ENCODE results near the gene PDIK1L.
"Not testable (repeated sequence)": the region's sequence is repeated elsewhere in the genome, so short reads cannot be mapped to it uniquely, and the experiment has no call there.

Gene PDIK1L

DNA sequence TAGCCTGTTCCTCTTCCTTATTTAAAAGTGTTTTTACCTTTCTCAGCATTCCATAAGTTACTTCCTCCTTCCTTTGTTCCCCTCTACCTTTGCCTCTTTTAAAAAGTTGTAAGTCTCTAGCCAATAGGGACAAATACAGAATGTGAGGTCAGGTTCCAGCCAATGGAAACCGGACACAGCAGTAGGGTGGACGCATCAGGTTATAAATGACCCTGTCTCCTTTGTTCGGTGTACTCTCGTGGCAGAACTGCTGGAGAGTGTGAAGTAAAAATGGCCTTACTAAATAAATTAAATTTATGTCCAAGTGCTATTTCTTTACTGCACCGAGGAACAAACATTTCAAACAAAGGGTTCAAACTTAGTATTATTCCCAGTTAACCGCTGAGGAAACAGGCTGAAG is 18.1 kb upstream of the PDIK1L start:
- not testable (repeated sequence) for H3K27me3 ChIP-seq (ENCODE audit: low read depth, low read length); H3K27ac ChIP-seq (ENCODE audit: low read length); H3K4me3 ChIP-seq (ENCODE audit: low read depth in 1 of 2, low read length in 2 of 2); H3K9me3 ChIP-seq (ENCODE audit: control insufficient read depth in 1 of 2, low read length in 2 of 2); H3K4me1 ChIP-seq (ENCODE audit: control insufficient read depth in 1 of 2, insufficient read depth in 2 of 2, low read length in 2 of 2); H3K36me3 ChIP-seq (ENCODE audit: control insufficient read depth in 1 of 2, insufficient read depth in 2 of 2, low read length in 2 of 2)

DNA sequence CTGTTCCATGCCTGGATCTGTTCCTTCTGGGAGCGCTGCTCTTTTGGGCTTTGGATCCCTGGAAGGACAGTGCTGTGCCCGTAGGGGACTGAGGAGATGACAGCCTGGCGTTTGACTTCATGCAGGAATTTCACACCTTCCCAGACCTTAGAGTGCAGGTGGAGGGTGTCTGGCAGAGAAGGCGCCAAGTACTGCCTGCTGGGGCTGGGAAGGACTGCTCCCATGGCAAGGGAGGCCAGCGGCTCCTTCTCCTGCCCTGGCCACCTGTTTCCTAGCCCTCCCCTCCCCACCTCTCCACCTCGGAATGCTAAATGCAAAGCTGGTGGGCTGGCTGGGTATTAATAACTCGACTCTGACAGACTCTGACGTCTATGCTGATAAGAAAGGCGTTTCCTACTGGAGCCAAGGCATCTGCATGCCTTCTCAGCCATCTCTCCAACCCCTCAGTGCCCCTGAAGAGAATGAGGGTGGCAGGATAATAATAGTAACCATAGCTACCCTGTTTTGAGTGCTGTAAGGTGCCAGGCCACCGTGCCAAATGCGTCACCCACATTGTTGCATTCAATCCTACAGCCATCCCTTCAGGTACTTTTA is 17.5 kb upstream of the PDIK1L start:
- no peak overlapping the region for H3K27ac ChIP-seq (ENCODE audit: low read length)

DNA sequence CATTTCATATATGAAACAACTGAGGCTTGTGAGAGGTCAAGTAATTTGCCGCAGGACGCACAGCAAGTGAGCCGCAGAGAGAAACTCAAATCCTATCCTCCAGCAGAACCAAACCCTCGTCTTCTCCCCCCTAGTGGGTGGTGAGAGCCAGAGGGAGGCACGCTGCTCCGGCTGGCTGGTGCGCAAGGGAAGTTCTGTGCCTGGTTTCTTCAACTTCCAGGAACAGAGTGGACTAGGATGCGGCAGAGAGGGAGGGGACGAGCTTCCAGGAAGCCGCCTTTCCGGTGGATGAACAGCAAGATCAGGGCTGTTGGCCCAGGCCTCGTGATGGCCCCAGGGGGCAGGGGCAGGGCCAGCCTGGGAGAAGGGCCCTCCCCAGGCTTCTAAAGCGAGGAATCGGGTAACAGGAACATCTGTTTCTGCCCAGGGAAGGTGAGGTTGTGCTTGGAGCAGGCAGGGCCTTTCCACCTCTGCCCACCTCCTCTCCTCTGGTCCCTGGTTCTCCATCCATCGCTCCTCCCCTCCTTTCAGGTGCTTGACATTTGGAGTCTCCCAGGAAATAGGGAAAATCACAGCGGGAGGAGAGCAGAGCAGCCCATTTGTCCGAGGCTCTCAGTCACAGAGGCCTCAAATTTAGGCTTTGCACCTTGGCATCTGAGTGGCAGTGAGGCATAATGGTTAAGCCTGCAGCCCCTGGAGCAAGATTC is 16.8 kb upstream of the PDIK1L start:
- Histone ChIP-seq H3K27me3 (ENCODE audit: low read depth, low read length) (no peaks in the 10 kb centered on the region), H3K36me3 (ENCODE audit: control insufficient read depth in 1 of 2, insufficient read depth in 2 of 2, low read length in 2 of 2) (no peaks in the 10 kb centered on the region), H3K27ac (ENCODE audit: low read length) (no peak overlapping the region), H3K9me3 (ENCODE audit: control insufficient read depth in 1 of 2, low read length in 2 of 2) (no peaks in the 10 kb centered on the region), H3K4me1 (ENCODE audit: control insufficient read depth in 1 of 2, insufficient read depth in 2 of 2, low read length in 2 of 2) (no peaks in the 10 kb centered on the region), H3K4me3 (ENCODE audit: low read depth in 1 of 2, low read length in 2 of 2) (no peak overlapping the region)

More for the DNA sequence above, 17.5 kb upstream of the PDIK1L start:
- Histone ChIP-seq H3K36me3 (ENCODE audit: control insufficient read depth in 1 of 2, insufficient read depth in 2 of 2, low read length in 2 of 2) (no peaks in the 10 kb centered on the region), H3K27me3 (ENCODE audit: low read depth, low read length) (no peaks in the 10 kb centered on the region), H3K9me3 (ENCODE audit: control insufficient read depth in 1 of 2, low read length in 2 of 2) (no peaks in the 10 kb centered on the region), H3K4me1 (ENCODE audit: control insufficient read depth in 1 of 2, insufficient read depth in 2 of 2, low read length in 2 of 2) (no peaks in the 10 kb centered on the region), H3K4me3 (ENCODE audit: low read depth in 1 of 2, low read length in 2 of 2) (no peak overlapping the region)

DNA sequence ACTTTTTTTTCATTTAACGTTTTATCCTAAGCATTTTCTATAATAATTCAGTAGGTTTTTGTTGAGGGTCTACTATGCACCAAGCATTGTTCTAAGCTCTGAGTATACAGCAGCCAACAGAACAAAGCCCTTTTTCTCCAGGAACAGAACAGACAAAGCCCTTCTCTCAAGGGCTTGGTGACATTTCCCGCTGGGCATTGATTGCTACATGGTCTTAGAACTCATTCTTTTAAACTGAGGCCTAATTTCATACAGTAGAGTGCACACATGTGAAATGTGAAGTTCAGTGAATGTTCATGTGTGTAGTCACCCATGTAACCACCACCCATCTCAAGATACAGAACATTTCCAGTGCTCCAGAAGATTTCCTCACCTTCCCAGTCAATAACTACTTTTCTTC is 15.2 kb upstream of the PDIK1L start:
- H3K9me3 ChIP-seq (ENCODE audit: control insufficient read depth in 1 of 2, low read length in 2 of 2), result no peaks in the 10 kb centered on the region
- no peak overlapping the region for H3K4me3 ChIP-seq (ENCODE audit: low read depth in 1 of 2, low read length in 2 of 2)
- no peaks in the 10 kb centered on the region for H3K36me3 ChIP-seq (ENCODE audit: control insufficient read depth in 1 of 2, insufficient read depth in 2 of 2, low read length in 2 of 2)
- H3K27ac ChIP-seq (ENCODE audit: low read length), result no peak overlapping the region
- H3K27me3 ChIP-seq (ENCODE audit: low read depth, low read length), result no peaks in the 10 kb centered on the region
- no peaks in the 10 kb centered on the region for H3K4me1 ChIP-seq (ENCODE audit: control insufficient read depth in 1 of 2, insufficient read depth in 2 of 2, low read length in 2 of 2)

DNA sequence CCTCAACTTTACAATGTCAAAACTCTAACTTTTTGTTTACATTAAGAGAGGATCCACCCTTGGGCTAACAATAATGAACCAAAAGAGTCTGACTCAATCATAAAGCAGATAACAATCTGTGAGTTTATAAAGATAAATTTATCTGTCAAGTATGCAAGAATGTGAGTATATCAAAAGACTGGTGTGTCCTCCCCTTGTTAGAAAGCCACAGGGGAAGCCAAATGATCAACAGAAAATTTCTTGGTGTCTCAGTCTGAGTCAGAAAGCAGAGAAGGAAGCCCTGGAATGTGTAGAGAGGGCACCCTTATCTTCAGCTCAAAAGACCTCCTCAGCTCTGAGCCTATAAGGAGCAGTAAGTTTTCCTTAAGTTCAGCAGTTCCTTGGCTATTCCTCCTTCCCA is 13.9 kb upstream of the PDIK1L start:
- Histone ChIP-seq H3K27ac (ENCODE audit: low read length) (no peak overlapping the region), H3K4me3 (ENCODE audit: low read depth in 1 of 2, low read length in 2 of 2) (no peak overlapping the region), H3K9me3 (ENCODE audit: control insufficient read depth in 1 of 2, low read length in 2 of 2) (no peaks in the 10 kb centered on the region), H3K4me1 (ENCODE audit: control insufficient read depth in 1 of 2, insufficient read depth in 2 of 2, low read length in 2 of 2) (no peaks in the 10 kb centered on the region), H3K27me3 (ENCODE audit: low read depth, low read length) (no peaks in the 10 kb centered on the region), H3K36me3 (ENCODE audit: control insufficient read depth in 1 of 2, insufficient read depth in 2 of 2, low read length in 2 of 2) (no peaks in the 10 kb centered on the region)

DNA sequence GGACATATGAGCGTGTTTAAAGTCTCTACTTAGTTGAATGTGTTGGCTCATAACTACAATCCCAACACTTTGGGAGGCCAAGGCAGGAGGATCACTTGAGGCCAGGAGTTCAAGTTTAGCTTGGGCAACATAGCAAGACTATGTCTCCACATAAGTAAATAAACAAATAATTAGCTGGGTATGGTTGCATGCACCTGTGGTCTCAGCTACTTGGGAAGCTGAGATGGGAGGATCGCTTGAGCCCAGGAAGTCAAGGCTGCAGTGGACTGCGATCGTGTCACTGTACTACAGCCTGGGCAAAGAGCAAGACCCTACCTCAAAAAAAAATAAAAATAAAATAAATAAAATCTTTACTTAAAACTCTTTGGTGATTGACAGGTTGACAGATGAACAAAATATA is 13.0 kb upstream of the PDIK1L start:
- H3K27ac ChIP-seq (ENCODE audit: low read length), result no peak overlapping the region

DNA sequence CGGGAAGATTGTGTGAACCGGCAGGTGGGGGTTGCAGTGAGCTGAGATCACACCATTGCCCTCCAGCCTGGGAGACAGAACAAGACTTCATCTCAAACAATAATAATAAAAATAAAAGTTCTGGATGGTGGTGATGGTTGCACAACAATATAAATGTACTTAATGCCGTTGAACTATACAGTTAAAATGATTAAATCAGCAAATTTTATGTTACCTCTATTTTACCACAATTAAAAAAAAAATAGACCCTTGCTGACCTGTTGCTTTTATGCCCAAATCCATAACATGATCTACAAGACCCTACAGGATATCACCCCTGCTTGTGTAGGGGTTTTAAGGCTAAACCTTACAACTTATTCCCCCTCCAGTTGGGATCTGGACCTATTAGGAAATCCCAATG is 11.8 kb upstream of the PDIK1L start:
- H3K27me3 ChIP-seq (ENCODE audit: low read depth, low read length), result no peaks in the 10 kb centered on the region
- no peaks in the 10 kb centered on the region for H3K4me1 ChIP-seq (ENCODE audit: control insufficient read depth in 1 of 2, insufficient read depth in 2 of 2, low read length in 2 of 2)
- H3K4me3 ChIP-seq (ENCODE audit: low read depth in 1 of 2, low read length in 2 of 2), result no peak overlapping the region
- H3K27ac ChIP-seq (ENCODE audit: low read length), result no peak overlapping the region
- H3K36me3 ChIP-seq (ENCODE audit: control insufficient read depth in 1 of 2, insufficient read depth in 2 of 2, low read length in 2 of 2), result no peaks in the 10 kb centered on the region
- H3K9me3 ChIP-seq (ENCODE audit: control insufficient read depth in 1 of 2, low read length in 2 of 2), result no peaks in the 10 kb centered on the region

More for the DNA sequence above, 13.0 kb upstream of the PDIK1L start:
- Histone ChIP-seq H3K9me3 (ENCODE audit: control insufficient read depth in 1 of 2, low read length in 2 of 2) (no peaks in the 10 kb centered on the region), H3K4me1 (ENCODE audit: control insufficient read depth in 1 of 2, insufficient read depth in 2 of 2, low read length in 2 of 2) (no peaks in the 10 kb centered on the region), H3K36me3 (ENCODE audit: control insufficient read depth in 1 of 2, insufficient read depth in 2 of 2, low read length in 2 of 2) (no peaks in the 10 kb centered on the region), H3K4me3 (ENCODE audit: low read depth in 1 of 2, low read length in 2 of 2) (no peak overlapping the region), H3K27me3 (ENCODE audit: low read depth, low read length) (no peaks in the 10 kb centered on the region)

DNA sequence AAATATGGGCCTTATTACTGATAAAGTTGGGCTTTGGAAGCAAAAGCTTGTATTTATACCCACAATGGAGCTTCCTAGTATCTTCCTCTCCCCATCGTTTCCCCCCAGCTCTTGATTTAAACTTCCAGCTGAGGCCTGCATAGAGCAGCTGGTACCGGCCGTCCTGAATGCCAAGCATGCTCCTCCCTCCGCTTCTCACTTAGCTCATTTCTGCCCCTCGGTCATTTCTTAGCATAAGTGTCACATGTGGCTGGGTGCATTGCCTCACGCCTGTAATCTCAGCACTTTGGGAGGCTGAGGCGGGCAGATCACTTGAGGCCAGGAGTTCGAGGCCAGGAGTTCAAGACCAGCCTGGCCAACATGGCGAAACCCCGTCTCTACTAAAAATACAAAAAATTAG is 11.4 kb upstream of the PDIK1L start:
- H3K27ac ChIP-seq (ENCODE audit: low read length); H3K9me3 ChIP-seq (ENCODE audit: control insufficient read depth in 1 of 2, low read length in 2 of 2); H3K4me1 ChIP-seq (ENCODE audit: control insufficient read depth in 1 of 2, insufficient read depth in 2 of 2, low read length in 2 of 2); H3K4me3 ChIP-seq (ENCODE audit: low read depth in 1 of 2, low read length in 2 of 2); H3K27me3 ChIP-seq (ENCODE audit: low read depth, low read length); H3K36me3 ChIP-seq (ENCODE audit: control insufficient read depth in 1 of 2, insufficient read depth in 2 of 2, low read length in 2 of 2): not testable (repeated sequence)

DNA sequence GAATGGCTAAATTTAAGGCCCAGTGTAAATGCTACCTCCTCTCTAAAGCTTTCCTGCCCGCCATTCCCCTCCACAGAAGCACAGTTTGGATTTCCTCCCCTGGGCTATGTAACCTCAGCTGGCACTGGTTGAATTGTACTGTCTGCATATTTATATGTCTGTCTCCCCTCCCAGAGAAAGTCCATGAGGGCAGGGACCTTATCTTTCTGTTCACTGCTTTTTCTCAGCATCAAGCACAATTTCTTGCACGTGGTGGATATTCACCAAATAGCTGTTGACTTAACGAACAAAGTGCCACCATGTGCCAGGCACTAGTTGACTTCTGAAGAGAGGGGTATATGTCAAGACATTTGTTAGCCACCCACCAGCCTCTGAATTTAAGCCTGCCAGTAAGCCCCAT is 9.5 kb upstream of the PDIK1L start:
- H3K27me3 ChIP-seq (ENCODE audit: low read depth, low read length), result no peaks in the 10 kb centered on the region
- no peaks in the 10 kb centered on the region for H3K4me1 ChIP-seq (ENCODE audit: control insufficient read depth in 1 of 2, insufficient read depth in 2 of 2, low read length in 2 of 2)
- no peaks in the 10 kb centered on the region for H3K9me3 ChIP-seq (ENCODE audit: control insufficient read depth in 1 of 2, low read length in 2 of 2)
- H3K36me3 ChIP-seq (ENCODE audit: control insufficient read depth in 1 of 2, insufficient read depth in 2 of 2, low read length in 2 of 2), result no peaks in the 10 kb centered on the region
- no peak overlapping the region for H3K4me3 ChIP-seq (ENCODE audit: low read depth in 1 of 2, low read length in 2 of 2)
- H3K27ac ChIP-seq (ENCODE audit: low read length), result no peak overlapping the region

DNA sequence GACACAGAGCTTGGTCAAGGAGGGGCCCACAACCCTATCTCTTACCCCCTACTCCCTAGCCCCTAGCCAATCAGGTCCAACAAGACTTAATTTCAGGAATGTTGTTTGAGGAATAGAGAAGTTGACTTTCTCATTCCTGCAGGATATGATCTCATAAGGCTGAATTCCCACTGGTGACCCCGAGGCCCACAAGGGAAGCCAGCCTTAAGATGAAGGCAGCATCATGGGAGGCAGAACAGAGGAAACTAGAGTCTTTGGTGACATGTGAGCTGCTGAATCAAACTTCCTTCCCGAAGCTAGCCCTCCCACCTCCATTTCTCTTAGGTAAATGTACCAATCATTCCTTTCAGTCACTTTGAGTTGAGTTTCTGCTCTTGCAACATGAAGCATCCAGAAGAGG is 9.1 kb upstream of the PDIK1L start:
- no peaks in the 10 kb centered on the region for H3K27me3 ChIP-seq (ENCODE audit: low read depth, low read length)
- H3K36me3 ChIP-seq (ENCODE audit: control insufficient read depth in 1 of 2, insufficient read depth in 2 of 2, low read length in 2 of 2), result no peaks in the 10 kb centered on the region

DNA sequence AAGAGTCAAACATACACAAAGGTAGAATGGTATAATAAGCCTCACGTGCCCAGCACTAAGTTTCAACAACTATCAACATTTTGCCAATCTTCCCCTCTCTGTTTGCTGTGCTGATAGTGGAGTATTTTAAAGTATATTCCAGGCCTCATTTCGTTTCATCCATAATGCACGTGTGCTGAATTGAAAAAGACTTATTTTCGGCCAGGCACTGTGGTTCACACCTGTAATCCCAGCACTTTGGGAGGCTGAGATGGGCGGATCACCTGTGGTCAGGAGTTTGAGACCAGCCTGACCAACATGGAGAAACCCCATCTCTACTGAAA is 6.4 kb upstream of the PDIK1L start:
- not testable (repeated sequence) for H3K27me3 ChIP-seq (ENCODE audit: low read depth, low read length); H3K27ac ChIP-seq (ENCODE audit: low read length); H3K9me3 ChIP-seq (ENCODE audit: control insufficient read depth in 1 of 2, low read length in 2 of 2)

More for the DNA sequence above, 9.1 kb upstream of the PDIK1L start:
- no peak overlapping the region for H3K27ac ChIP-seq (ENCODE audit: low read length)
- no peaks in the 10 kb centered on the region for H3K9me3 ChIP-seq (ENCODE audit: control insufficient read depth in 1 of 2, low read length in 2 of 2)
- no peak overlapping the region for H3K4me3 ChIP-seq (ENCODE audit: low read depth in 1 of 2, low read length in 2 of 2)
- H3K4me1 ChIP-seq (ENCODE audit: control insufficient read depth in 1 of 2, insufficient read depth in 2 of 2, low read length in 2 of 2), result no peaks in the 10 kb centered on the region

More for the DNA sequence above, 6.4 kb upstream of the PDIK1L start:
- not testable (repeated sequence) for H3K4me3 ChIP-seq (ENCODE audit: low read depth in 1 of 2, low read length in 2 of 2); H3K4me1 ChIP-seq (ENCODE audit: control insufficient read depth in 1 of 2, insufficient read depth in 2 of 2, low read length in 2 of 2); H3K36me3 ChIP-seq (ENCODE audit: control insufficient read depth in 1 of 2, insufficient read depth in 2 of 2, low read length in 2 of 2)

All from muscle layer of duodenum (tissue), 2 donors.